Loucy (cell line): Measurements from ENCODE around the gene BNC1.

Experiments
- EZH2phosphoT487 ChIP-seq: fragments of 200-600 bp; IDR thresholded peaks from 2 replicates; pipeline ENCODE4 v1.6.1; 2018; ENCODE audit warnings: antibody characterized with exemption, mild to moderate bottlenecking, moderate library complexity, borderline replicate concordance
- TF ChIP-seq, protein P1 (sequence below): fragments of 200-600 bp; sonication (generic); conservative IDR thresholded peaks from 2 replicates; pipeline ENCODE4 v1.5.1; 2014; ENCODE audit warnings: mild to moderate bottlenecking, antibody characterized with exemption, low read length

DNA sequence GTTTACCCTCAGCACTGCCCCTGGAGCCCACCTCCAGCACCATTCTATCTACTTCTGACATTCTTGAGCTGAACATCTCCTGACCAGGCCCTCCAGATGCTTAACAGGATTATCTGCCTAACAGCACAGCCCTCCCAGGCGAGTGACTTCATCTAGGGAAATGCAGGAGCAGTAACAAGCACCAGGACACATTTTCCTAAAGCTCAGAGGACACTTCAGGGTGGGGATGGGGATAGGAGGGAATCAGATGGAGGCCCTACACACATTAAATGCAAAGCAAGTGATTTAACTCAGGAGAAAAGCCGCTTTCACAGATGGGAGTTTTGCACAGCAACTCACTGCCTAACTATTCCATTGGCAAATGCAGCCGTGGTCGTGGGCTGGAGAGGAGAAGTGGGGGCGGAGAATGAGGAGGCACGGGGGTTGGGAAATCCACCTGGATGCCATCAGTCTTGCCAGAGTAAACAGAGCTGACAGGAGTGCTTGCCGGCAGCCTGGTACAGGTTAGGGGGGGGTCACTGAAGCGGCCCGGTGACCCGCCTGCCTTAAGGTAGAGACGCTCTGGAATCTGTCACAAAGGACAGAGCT is 21.3 kb upstream of the BNC1 start:
- TF ChIP-seq, protein P1, sequence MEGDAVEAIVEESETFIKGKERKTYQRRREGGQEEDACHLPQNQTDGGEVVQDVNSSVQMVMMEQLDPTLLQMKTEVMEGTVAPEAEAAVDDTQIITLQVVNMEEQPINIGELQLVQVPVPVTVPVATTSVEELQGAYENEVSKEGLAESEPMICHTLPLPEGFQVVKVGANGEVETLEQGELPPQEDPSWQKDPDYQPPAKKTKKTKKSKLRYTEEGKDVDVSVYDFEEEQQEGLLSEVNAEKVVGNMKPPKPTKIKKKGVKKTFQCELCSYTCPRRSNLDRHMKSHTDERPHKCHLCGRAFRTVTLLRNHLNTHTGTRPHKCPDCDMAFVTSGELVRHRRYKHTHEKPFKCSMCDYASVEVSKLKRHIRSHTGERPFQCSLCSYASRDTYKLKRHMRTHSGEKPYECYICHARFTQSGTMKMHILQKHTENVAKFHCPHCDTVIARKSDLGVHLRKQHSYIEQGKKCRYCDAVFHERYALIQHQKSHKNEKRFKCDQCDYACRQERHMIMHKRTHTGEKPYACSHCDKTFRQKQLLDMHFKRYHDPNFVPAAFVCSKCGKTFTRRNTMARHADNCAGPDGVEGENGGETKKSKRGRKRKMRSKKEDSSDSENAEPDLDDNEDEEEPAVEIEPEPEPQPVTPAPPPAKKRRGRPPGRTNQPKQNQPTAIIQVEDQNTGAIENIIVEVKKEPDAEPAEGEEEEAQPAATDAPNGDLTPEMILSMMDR = no peak
- no peak for TF ChIP-seq EZH2phosphoT487
